GM19328 (cell line): ENCODE data around the gene WNT5B.

Experiments used
- ATAC-seq: cut with Tn5 transposase; IDR thresholded peaks from one replicate; pipeline ENCODE4 v1.9.1; 2021; ENCODE audit warnings: mild to moderate bottlenecking, moderate library complexity; ENCODE audit not compliant: unreplicated experiment

Gene WNT5B

DNA sequence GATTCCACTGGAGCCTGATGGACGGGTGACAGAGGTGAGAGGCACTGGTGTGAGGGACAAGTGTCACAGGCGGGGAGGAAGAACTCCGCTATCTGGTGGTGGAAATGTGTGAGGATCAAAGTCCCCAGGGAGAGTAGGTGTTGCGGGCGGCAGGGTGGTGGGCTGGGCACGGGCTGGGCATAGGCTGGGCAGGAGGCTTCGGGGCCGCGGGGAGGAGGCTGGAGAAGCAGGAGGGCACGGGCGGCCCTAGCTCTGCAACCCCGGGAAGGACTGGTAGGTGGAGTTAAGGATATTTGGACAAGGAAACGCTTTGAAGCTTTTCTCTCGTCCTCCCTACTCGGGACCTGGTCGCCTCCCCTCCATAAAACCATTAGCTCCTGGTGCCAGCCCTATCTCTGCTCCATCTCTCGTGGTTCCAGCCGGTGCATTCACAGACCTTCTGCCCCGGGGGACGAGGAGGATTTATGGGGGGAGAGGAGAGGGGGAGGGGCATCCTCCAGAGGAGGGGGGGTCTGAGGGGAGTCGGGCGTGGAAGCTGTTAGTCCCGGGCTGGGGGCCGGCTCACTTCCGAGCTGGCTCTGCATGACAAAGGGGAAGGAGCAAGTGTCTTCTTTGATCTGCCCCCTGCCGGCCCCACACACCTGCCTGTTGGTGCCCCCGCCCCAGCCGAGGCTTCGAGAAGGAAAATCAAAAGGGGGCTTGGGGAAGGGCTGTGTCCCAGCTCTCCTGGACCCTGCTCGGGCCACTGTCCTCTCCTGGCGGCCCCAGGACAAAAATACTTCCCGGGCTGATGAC lies 504 bp downstream of the WNT5B start:
- no peak for ATAC-seq

GRCh38 chr12:1630133-1630826 lies 1.2 kb downstream of the WNT5B start:
- ATAC-seq, result no peak

DNA sequence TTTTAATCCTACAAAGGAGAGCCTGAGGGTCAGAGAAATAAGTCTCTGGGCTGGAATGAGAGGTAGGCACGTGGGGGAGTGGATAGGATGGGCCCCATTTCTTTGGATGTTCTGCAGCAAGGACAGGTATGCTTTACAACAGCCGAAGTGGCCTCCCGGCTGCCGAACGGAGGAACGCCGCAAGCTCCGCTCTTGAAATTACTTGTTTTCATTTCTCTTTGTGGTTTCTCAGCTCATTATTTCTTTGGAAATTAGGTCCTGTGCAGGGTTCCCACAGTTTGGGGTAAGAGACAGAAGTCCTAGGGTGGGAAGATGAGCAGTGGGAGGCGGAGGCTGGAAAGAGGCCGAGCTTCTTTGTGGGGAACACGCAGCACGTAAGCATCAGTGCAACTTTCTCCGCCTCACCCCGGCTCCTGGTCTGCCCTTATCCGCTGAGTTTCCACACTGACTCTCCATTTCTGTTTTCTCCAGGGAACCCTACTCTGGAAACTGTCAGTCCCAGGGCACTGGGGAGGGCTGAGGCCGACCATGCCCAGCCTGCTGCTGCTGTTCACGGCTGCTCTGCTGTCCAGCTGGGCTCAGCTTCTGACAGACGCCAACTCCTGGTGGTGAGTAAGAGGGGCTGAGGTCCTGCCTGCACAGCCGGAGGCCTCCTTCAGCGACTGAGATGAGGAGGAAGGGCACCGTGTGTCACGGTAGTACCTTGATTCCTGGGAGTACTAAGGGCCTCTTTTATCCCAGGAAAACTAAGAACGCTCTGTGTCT lies 2.0 kb downstream of the WNT5B start:
- no peak for ATAC-seq

DNA sequence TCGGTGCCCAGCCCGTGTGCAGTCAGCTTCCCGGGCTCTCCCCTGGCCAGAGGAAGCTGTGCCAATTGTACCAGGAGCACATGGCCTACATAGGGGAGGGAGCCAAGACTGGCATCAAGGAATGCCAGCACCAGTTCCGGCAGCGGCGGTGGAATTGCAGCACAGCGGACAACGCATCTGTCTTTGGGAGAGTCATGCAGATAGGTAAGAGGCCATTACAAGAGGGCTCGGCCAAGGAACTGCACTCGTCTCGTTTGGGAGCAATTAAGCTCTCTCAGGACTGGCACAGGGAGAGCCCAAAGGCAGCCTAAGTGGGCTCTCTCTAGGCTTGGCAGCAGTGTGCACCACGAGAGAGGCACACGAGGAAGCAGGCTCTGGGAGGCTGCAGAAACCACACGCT lies 3.7 kb downstream of the WNT5B start:
- no peak for ATAC-seq

DNA sequence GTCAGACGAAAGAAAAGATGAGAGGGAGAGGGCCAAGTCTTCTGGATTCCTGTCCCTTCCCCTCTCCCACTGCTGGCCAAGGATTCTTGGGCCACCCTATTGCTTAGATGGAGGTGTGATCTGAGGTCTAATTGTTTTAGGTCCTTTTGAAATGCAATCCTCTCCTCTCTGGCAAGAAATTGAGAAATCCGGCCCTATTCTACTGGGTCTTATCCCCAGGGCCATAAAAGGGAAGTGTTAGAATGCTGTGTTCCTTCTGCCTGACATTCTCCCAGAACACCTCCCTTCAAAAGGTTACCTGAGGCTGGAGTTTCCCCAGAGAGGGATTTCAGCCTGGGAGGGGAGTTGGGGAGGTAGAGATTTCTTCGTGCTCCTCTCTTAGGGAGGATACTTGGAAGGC lies 4.4 kb downstream of the WNT5B start:
- ATAC-seq, result no peak

DNA sequence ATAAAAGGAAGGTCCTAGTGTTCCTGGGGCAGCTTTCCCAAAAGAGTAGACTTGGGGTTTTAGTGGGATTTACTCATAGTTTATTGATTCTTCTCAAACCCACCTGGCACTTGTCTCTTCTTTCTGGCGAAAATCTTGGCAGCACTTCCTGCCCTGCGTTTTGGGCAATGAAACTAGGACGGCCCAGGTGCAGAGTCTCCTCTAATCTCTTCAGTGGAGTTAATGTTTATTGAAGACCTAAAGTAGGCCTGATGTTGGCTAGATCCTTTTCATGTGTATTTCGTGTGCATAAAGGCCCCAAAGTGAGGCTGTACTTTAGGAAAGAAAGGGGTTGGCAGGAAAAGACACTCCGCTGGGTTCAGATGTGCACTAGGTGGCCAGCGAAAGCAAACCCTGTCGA lies 5.1 kb downstream of the WNT5B start:
- no peak for ATAC-seq

DNA sequence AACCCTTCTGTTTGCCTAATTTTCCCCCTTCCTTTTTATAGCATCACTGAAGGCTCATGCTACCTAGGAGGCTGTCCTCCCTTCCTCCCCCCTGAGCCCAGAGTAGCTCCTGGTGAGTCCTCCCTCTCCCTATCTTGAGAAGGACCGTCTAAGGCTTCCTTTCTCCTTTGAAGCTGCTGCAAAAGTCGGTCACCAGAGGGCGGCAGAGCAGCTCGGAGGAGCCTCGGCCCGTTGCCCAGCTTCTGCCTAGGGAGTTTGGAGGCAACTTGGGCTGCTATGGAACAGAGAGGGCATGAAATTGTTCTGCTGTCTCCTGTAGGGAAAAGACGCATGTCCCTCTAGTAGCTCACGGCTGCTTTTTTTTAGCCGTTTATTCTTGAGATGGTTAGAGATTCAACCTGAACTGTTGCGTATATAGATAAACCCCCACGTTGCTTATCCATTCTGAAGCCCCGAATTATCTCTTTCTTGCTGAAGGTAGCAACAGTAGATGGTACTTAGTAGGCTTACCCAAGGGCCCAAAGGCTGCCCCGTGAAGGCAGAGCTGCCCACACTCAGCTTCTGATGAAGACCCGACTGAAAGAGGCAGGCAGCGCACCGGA lies 5.7 kb downstream of the WNT5B start:
- ATAC-seq, result no peak

GRCh38 chr12:1635301-1636095 lies 6.5 kb downstream of the WNT5B start:
- ATAC-seq, result no peak

DNA sequence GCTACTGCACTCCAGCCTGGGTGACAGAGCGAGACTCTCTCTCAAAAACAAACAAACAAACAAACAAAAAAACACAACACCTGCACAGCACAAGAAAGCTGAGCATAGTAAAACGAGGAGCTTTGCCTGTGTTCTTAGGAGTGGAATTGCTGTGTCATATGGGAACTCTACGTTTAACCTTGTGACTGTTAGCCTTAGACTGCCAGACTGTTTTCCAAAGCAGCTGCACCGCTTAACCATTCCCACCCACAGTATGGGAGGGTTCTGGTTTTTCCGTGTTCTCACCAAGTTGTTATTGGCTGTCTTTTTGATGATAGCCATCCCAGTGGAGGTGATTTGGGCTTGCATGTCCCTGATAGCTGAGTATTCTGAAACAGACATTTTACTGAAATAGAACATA lies 9.2 kb downstream of the WNT5B start:
- ATAC-seq, result no peak

- ATAC-seq, result no peak
Observed at GRCh38 chr12:1639538-1639937, 10.5 kb downstream of the WNT5B start.

GRCh38 chr12:1640328-1641234 lies 11.6 kb downstream of the WNT5B start:
- no peak for ATAC-seq

DNA sequence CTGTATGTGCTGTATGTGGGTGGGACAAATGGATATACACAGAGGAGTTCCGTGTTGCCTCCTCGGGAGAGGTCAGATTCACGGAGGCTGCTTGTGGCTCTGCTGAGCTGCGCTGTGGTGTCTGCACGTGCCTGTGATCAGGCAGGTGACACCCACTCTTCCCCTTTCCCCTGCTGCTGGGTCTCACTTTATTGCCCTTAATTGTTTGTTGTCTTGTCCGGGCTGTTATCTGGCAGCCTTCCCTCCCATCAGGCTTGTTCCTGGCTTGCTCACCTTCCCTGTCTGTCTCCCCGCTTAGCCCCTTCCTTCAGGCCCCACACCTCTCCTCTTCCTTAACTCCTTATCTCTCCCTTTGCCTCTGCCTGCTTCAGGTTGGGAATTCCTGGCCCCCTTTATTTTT lies 13.5 kb downstream of the WNT5B start:
- ATAC-seq, result no peak

DNA sequence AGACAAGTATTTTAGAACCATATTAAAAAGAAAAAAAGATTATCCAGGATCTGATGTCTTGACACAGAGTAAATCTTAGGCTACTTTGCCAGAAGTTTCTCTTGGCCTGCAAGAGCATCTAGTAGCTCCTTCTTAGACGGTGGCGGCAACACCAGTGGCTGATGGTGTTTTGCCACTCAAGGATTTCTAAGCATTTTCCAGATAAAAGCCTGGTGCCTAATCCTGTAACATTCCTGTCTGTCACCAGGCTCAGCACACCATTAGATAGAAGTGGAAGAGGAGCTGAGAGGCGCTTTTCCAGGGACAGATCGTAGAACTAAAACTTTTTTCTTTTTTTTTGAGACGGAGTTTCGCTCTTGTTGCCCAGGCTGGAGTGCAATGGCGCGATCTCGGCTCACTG lies 14.0 kb downstream of the WNT5B start:
- no peak for ATAC-seq

DNA sequence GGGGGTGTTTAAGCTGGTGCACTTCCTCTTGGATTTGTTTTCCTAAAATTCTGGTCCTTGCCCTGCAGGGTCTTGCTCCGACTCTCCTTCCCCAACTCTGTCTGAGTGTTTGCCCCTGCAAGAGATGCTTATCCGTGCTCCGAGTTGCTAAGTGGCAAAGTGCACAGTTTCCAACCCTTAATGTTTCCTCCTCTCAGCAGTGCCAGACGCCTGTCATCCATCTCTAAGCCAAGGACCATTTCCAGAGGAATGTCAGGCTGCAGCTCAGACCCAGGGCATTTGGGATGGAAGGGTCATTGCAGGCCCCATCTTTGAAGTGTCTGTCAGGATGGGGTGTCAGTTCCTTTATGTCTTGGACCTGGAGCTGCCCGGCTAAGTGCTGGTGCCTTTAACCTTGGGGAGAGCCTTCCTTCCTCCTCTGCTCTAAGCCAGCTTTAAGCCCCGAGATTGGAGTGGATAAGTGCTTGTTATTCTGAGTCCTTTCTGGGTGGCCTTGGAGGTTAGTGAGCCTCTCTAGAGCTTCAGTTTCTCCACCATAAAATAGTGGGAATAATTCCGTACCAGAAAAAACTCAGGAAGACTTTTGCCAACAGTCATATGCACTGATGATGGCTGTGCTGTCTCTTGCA lies 15.0 kb downstream of the WNT5B start:
- ATAC-seq, result no peak

DNA sequence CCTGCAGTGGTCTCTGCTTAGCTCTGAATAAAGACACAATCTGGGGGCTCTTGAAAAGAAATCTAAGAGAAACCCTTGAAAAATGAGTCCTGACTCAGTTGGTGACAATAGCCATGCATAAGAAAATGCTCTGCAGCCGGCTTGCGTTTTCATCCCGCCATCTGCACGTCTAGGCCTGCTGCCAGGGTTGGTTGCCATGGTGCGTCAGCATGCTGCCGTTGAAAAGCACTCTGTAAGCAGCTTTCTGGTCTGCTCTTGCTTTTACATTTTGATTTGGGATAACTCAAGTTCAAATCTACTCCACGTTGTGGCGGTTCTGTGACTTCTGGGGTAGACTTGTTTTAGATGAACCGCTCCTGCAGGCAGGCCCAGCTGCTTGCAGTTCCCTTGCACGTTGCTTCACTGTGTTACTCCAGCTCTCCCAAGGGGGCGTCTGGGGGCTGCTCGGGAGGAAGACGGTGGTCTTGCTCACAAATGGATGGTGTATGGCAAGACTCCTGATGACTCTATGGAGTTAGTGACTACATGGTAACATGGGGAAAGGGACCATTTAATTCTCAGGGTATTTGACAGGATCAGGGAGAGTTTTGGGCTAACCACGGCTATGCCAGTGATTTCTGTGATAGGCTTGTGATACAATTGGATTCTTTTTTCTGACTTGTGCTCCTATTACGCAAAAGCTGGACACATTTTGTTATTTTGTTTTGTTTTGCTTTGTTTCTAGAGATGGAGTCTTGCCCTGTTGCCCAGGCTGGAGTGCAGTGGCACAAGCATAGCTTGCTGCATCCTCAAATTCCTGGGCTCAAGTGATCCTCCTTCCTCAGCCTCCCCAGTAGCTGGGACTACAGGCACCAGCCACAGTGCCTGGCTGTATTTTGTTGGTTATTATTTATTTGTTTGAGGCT lies 15.8 kb downstream of the WNT5B start:
- no peak for ATAC-seq

- no peak for ATAC-seq
Observed at GRCh38 chr12:1645819-1646218, 16.8 kb downstream of the WNT5B start.

GRCh38 chr12:1646569-1647284 lies 17.7 kb downstream of the WNT5B start:
- ATAC-seq, result no peak
